ENCODE results near the gene AKAP8L.
"Not testable (repeated sequence)": the region's sequence is repeated elsewhere in the genome, so short reads cannot be mapped to it uniquely, and the experiment has no call there.

The AKAP8L gene

DNA sequence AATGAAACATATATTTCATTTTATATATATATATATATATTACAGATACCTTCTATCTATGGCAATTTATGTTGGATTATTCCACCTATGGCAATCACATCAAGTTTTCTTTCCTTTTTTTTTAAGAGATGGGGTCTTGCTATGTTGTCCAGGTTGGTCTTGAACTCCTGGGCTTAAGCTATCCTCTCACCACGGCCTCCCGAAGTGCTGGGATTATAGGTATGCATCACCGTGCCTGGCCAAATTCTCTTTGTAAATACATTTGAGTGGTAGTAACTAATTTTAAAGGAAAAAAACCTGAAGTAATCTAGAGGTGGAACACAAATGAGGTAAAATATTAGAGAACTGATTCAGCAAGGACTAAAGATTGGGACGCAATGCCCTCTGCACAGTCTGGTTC is 64.9 kb downstream of the AKAP8L start:
- DNase-seq (ENCODE audit: low read depth in 2 of 2): no peak

DNA sequence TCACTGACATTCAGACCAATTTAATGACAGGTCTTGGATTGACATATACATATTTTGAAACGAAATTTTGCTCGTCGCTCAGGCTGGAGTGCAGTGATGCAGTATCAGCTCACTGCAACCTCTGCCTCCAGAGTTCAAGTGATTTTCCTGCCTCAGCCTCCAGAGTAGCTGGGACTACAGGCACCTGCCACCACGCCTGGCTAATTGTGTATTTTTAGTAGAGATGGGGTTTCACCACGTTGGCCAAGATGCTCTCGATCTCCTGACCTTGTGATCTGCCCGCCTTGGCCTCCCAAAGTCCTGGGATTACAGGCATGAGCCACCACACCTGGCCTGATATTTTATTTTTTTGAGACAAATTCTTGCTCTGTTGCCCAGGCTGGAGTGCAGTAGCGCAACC is 66.3 kb downstream of the AKAP8L start:
- DNase-seq (ENCODE audit: low read depth in 2 of 2): not testable (repeated sequence)

DNA sequence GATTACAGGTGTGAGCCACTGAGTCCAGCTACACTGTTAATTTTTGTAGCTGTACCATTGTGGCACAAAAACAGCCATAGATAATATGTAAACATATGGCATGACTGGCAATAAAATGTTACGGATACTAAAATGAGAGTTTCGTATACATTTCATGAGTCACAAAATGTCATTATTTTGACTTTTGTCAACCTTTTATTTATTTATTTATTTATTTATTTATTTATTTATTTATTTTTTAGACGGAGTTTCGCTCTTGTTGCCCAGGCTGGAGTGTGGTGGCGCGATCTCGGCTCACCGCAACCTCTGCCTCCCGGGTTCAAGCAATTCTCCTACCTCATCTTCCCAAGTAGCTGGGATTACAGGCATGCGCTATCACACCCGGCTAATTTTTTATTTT is 77.5 kb downstream of the AKAP8L start:
- not testable (repeated sequence) for DNase-seq (ENCODE audit: low read depth in 2 of 2)

DNA sequence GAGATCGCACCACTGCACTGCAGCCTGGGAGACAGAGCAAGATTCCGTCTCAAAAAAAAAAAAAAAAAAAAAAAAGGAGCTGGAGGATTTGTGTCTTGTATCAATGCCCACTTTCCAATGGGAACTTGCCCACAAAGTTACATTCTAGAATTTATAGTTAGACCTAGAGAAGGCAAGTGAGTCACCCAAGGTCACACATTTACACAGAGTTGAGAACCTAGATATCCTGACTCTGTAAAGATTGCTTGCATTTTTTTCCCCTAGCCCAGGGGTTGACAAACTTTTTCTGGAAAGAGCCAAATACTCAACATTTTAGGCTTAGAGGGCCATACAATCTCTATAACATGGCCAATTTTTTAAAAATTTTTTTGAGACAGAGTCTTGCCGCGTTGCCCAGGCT is 78.7 kb downstream of the AKAP8L start:
- DNase-seq (ENCODE audit: low read depth in 2 of 2): no peak

DNA sequence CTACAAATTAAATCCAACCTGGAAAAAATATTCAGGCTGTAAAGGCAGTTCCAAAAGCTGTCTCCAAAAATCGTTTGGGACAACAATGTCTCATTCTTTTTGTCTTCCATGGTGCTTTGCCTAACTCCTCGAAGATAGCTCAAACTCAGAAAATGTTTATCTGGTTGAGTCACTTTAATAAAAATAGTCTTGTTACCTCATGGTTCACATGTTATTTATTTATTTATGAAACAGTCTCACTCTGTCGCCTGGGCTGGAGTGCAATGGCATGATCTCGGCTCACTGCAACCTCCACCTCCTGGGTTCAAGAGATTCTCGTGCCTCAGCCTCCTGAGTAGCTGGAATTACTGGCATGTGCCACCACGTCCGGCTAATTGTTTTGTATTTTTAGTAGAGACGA is 81.6 kb downstream of the AKAP8L start:
- no peak for DNase-seq (ENCODE audit: low read depth in 2 of 2)

DNA sequence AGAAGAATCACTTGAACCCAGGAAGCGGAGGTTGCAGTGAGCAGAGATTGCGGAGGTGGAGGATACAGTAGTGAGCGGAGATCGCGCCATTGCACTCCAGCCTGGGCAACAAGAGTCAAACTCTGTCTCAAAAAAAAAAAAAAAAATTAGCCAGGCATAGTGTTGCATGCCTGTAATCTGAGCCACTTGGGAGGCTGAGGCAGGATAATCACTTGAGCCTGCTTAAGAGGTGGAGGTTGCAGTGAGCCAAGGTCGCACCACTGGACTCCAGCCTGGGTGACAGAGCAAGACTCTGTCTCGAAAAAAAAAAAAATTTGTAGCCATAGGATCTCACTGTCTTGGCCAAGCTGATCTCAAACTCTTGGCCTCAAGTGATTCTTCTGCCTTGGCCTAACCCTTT is 82.8 kb downstream of the AKAP8L start:
- DNase-seq (ENCODE audit: low read depth in 2 of 2): not testable (repeated sequence)

DNA sequence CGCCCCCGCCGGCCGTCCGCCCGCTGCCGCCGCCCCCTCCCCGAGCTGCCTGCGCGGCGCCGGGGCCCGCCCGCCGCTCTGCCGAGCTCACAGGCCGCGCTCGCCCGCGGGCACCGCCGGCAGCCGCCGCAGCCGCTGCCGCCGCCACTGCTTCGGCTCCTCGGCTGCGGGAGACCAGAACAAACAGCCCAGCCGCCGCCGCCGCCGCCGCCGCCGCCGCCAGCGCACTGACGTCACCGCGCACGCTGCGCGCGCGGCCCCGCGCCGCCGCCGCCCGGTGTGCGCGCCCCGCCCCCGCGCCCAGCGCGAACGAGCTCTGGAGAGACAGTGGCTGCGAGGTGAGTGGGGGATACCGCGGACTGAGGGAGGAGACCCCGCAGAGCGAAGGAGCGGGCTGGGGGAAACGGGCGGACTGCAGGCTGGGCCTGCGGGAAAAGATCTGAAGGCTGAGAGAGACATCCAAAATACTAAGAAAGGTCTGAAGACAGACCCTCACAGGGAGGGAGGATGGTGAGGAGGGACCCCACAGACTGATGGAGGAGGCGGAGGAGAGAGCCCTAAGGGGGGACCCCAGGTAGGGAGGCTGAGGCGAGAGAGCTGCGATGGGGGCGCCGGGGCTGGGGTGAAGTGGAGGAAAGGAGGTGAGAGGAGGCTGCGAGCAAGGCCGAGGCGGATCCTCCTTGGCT is 86.3 kb downstream of the AKAP8L start, which contains the start of gene BRD4:
TSS of gene BRD4 (minus strand) at position 229 of the 686 bp plus-strand sequence. CDS start 59,440 bp downstream, outside the sequence.
- peak; percentile 50 to 59 for DNase-seq (ENCODE audit: low read depth in 2 of 2)

DNA sequence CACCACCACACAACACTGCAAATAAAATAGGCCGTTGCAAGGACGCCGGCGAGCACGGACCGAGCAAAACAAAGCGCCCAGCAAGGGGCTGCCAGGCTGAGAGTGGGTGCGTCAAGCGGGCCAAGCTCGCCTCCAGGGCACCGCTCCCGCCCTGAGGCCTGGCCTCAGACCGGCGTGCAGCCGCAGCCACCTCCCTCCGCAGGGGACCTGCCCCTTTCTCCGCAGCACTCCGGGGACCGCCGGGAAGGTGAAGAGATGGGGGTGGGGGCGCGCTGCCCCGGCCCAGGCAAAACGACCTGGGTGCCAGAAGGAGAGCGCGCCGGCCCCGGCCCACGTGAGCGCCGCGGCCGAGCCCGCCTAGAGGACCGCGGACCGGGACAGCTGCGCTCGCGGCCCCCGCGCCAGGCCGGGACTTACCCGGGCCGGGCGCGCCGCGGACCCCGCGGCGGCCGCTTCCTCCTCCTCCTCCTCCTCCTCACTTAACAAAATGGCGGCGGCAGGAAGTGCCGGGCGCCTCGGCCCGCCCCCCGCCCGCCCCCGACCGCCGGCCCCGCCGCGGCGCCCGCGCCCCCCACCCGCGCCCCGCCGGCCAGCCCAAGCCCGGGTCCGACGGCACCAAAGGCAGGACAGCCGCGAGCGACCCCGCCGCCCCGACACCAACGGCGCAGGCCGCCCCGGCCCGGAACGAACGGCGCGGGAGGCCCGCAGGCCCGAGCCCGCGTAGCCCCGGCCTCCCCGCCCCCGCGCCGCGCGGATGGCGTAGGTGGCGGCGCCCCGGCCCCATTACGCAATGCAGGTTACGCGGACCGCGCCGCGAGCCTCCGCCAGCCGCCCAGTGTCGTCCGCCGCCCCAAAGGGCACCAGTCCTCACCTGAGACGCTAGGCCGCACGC is 87.1 kb downstream of the AKAP8L start:
- peak; percentile 25 to 39 for DNase-seq (ENCODE audit: low read depth in 2 of 2)

DNA sequence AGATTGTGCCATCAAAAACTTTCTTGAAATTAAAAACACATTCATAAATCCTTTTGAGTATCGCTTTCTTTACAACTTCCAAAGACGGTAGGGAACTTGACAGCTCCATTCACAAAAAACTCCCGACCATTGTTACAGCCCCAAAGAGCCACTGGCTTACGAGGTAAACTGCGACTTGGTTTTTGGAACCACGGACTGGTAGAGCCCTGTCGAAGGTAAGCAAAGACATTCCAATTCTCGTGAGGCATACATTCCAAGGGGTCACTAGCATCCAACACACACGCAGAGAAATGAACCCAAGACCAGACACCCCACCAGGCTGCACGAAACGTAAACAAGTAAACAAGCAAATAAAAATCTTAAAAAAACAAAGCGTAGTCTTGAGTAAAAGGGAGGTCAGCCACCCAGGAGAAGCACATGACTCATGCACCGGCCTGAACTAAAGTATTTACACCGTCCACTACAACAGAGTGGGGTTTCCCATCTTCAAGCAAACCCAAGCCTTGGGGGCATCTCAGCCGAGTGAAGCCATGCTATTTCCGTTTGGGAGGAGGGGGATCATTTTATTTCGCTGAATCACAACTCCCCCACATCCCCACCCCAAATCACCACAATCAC is 87.9 kb downstream of the AKAP8L start:
- no peak for DNase-seq (ENCODE audit: low read depth in 2 of 2)
